Amniotic stem cell (primary cell): ENCODE data around the gene ATRIP.

Source experiments
- DNase-seq: peaks from one replicate; lab custom pipeline; 2025; lab: John Stamatoyannopoulos, UW

The ATRIP gene

DNA sequence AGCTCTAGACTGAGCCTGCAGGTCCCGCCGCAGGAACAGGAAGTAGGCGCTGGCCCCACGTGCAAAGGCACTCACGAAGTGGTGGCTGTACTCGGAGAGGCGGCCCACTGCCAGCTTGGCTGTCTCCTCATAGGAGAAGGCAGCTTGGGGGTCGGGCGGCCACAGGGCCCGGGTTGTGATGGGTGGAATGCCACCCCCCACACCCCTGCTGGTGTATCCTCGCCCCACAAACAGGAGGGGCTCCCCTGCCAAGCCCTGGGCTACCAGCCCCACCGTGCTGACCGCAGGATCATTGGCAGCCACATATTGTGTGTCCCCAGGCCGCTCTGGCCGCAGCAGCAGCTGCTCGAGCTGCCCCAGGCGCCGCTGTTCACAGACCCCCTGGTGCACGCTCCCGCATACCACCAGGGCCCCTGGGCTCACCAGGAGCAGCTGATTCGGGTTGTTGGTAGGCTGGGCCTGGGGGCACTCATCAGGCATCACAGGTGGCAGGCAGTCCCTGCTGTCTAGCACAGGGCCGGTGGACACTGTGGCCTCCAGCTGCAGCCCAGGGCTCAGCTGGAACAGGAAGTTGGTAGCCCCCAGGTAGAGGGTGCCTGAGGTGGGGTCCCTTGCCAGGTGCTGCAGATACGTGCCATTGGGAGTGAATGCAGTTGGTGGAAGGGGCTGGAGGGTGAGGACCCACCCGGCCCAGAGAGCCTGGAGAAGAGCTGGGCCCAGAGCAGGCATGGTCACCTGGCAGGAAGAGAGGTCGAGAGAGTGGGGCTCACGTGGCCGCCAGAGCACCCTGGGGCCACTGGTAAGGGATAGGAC is 22.4 kb upstream of the ATRIP start:
- no peak for DNase-seq

DNA sequence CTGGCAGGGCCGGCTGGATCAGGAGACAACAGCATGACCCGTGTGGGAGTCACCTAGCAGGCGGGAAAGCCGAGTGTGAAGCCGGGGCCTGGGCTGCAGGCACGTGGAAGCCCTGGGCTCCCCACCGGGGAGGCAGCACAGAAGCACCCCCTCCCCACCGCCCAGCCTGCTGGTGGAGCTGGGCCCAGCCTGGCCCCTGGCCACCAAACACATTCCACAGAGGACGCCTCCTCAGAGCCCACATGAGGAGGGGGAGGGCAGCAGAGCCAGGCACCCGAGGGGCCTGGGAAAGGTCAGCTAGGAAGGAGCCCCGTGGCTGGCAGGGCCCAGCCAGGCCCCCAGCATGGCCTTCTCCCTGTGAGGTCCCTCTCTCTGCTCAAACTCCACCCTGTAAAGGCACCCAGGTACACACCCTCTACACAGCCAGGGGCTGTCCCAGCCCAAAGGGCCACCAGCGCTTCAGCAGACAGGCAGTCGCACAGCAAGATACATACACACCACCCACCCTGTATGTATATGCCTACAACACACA is 21.2 kb upstream of the ATRIP start:
- no peak for DNase-seq

DNA sequence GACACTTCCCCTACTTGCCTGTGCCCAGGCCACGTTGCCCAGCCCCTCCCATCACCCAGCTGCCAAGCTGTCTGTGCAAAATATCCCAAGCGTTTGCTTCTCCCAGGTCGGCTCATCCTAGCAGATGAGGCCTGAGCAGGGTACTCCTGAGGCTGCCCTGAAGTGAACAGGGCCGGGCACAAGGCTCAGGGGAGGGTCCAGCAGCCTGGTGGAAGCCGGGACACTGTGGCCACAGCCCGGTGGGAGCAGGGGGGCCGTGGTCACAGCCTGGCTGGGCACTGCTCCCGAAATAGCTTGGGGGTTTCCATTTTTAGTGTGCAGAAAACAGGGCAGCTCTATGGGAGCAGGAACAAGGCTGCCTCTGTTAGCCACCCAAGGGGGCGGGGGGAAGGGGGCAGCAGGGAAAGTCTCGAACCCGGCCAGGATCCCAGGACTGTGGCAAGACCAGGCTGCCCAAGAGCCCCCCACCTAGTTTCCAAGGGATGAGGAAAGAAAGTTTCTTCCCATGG is 20.1 kb upstream of the ATRIP start:
- no peak for DNase-seq

DNA sequence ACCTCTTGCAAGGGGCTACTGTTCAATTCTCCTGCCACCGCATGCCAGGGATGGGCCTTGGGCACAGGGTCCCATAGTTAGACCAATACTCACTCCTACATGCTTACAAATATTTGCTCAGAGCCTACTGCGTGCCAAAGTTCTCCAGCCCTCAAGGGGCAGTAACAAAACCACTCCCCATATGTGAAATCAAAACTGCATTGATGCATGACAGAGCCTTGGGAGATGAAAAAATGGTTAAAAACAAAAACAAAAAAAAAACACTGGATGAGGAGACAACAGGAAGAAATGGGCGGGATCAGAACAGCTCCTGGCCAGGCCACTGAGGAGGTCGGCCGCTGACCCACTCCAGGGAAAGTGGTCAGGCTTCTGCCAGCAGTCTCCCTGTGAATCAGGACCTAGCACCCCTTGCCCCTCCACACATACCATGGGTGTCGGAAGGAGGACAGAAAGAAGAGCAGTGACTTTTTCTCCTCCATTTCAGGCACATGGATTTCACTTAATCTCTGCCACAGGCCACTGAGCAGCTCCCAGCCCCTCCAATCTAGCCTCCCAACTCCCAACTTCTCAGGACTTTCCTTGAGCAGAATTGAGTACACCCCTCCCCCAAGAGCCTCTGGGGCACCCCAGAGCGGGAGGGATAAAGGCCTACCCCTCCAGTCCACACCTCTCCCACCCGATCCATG is 19.4 kb upstream of the ATRIP start:
- no peak for DNase-seq

DNA sequence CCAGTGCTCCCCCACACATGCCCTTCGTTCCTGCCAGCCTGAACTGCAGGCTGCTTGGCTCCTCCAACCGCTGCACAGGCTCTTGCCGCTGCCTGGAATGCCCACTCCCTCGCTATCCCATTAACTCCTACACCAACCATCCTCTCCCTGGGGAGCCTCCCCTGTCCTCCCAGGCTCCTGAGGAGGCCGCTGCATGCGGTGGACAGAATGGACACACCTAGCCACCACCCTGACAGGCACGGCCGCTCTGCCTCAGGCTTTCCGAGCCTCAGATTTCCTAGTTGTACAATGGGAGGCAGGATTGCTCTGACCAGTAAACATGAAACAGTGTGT is 18.9 kb upstream of the ATRIP start:
- DNase-seq, result no peak

DNA sequence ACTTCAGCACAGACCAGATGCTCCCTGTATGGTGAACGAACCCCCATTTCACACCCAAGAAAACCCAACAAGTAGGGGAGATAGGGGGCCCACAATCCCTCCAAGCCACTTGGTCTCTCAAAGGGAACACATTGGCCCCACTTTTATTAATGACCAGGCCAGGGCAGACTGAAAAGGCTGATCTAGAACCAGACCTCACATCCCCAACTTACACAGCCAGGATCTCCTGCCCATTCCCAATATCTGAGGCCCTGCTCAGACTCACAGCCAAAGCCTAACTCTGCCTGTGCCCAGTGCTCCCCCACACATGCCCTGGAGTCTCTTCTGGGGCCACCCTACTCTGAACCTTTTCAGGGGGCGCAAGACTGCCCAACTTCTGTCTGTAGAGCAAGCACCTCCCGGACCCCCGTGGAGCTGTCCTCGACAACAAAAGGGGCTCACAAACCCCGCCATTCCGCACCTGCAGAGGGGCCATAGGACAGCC is 18.4 kb upstream of the ATRIP start:
- no peak for DNase-seq

DNA sequence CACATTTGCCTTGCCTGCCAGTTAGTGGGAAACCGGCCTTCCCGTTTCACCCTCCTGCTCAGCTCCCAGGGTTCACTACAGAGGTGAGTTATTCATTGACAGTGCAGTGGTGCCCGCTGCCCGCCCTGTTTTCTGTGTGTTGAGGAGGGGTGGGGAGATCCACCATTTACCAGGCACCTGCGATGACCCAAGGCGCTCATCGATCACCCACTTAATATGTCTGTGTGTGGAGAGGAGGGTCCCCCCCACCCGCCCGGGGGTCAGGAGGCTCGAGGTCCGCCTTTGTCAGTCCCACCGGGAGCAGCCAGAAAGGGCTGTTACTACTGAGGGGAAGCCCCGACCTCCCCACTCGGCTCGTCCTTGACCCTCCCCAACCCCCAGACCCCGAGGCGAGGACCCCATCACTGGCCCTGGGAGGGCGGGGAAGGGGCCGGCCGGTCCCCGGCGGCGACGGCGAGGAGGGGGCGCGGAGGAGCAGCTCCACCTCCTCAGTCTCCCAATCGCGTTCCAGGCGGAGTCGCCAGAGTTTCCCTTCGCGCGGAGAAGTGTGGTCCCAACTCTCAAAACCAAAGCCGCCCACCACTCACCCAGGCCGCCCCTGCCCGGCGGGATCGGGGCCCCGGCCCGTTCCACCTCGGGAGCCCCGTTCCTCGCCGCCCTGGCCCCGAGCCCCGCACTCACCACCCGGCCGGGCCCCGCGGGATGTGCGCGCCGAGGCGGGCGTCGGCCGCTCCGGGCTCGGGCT is 17.8 kb upstream of the ATRIP start:
- DNase-seq, result no peak

DNA sequence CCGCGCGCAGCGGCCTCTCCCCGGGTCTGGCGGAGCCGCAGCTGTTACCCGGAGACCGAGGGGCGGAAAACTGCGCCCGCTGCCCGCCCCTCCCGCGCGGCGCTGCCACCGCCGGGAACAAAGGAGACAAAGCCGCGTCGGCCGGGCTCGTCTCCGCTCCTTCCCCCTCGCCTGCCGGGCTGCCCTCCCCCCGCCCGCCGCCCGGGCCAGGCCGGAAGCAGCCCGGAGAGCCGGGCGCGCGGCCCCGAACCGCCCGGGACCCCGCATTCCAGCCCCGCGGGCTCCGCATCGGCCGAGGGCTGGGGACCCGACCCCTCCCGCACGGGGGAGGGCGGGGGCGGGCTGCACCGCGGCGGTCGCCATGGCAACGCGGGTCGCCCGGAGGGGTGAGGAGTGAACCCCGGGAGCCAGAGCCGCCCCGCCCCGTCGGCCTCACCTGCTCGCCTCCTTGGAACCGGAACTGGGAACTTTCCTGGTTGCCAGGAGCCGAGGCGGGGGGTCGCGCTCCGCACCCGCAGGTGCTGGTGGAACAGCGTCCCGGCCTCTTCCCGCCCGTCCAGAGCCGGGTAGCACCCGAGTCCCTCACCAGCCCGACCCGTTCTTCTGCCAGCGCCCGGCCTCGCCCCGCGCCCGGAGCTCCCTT is 17.1 kb upstream of the ATRIP start:
- DNase-seq, result no peak

DNA sequence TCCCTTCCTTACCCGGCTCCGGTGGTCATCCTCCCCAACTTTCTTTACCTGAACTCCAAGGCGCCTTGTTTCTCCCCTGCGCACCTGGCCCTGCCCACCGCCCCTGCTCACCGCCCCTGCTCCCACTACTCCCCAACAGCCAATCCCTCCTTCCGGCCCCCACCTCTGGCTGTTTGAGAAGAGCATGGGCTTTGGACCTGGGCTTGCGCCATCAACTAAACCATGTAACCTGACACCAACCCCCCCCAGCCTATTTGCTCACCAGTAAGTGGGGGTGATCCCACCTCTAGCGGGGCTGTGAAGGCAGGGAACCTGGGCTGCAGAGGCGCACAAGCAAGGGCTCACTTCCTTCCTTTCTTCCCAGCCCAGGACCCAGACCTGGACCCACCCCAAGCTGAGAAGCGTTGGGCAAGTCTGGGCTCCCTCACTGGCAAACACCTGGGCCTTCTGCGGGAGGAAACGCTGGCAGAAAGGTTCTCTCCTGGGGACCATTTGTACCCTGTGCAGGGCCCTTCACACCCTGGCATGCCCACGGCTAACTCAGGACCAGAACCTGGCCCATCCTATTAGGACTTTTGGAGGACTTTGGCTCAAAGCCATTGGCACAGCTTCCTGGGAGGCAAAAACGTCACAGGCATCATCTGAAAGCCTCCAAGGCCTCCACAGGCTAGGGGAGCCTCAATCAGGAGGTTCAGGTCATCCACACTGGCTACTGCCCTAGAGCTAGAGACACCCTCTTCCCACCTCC is 16.4 kb upstream of the ATRIP start, which contains the start of gene PLXNB1:
Gene PLXNB1 (minus strand): TSS at position 127 of the 748 bp plus-strand sequence. CDS start 5,475 bp downstream, outside the sequence.
- no peak for DNase-seq

DNA sequence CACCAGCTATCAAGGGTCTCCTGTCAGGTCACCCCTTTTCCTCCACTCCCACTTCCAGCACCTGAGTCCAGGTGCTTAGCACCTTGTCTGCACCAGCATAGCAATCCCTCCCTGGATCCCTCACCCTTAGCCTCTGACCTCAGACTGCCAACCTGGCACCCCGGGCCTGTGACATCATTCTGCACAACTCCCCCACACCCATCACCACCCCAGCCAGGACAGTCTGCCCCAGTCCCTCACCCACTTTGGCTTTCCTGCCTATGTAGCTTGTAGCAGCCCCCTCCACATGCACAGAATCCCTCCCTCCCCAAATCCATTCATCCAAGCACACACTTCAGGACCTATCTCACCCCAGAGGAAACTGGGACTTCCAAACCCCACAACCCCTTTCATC is 15.8 kb upstream of the ATRIP start:
- DNase-seq, result no peak

DNA sequence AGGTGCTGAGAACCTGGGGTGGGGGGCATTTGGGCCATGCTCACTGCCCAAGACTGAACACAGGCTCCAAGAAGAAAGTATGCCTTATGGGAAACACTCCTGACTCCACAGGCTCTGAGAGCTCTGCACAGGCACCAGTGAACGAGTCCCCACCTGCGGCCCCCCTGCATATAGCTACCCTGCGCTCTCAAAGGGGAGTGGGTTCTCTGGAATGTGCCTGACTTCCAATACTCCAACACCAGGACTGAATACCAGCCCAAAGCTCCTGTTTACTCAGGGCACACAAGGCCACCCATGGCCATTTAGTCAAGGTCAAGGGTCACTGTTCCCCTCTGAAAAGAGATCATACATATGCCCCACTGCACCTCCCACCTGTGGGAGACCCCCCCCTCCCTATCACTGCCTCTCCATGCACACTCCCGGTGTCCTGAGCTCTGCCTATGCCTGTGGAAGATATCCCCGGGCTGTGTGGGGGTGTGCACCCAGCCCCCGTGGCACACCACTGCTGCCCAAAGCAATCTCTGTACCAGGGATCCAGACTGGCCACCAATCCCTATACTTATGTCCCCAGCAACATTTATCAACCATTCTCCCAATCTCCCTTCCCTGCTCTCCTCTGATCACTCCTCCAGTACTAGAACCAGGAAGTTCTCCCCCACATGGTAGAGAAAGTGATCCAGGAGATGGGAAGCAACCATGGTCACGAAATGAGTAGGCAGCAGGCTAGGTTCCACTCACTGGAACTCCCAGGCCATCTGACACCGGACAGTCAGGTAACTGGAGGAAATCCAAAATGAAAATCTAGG is 15.1 kb upstream of the ATRIP start:
- no peak for DNase-seq

DNA sequence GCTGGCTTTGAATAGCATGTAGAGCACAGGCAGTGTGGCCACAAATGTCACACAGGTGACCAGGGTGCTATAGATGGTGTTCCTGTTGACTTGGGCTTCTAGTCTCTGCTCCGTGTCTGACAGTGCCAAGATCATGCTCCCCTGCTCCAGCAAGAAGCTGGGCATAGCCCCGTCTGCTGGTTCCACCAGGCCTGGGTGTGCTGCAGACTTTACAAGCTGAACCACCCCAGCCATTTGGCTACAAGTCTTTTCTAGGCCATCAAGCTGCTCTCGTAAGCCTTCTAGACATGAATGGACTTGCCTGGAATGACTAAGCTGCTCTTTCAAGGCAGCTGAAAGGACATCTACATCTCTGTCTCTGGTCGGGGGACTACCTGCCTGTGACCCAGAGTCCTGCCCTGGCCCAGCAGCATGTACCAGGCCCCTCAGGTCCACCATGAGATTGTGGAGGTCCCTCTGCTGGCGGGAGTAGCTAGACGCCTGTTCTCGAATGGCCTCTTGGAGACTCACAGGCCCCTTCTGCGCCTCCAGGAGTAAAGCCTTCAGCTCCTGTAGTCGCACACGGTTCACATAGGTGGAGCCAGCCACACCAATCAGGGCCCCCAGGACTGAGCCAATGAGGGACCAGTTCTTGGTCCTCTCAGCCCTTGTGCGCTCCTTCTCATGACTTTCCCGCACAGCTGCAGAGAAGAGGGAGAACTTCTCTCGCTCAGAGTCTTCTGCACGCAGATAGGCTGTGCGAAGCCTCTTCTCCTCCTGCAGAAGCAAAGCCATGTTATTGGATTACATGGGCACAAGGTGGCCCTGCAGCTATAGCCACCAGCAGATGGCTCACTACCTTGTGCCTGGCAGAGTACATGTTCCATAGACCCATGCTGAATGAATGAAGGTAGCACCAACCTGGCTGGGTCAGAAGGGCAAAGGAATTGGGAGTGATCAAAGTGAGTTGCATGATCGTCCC is 13.8 kb upstream of the ATRIP start:
- DNase-seq, result no peak

DNA sequence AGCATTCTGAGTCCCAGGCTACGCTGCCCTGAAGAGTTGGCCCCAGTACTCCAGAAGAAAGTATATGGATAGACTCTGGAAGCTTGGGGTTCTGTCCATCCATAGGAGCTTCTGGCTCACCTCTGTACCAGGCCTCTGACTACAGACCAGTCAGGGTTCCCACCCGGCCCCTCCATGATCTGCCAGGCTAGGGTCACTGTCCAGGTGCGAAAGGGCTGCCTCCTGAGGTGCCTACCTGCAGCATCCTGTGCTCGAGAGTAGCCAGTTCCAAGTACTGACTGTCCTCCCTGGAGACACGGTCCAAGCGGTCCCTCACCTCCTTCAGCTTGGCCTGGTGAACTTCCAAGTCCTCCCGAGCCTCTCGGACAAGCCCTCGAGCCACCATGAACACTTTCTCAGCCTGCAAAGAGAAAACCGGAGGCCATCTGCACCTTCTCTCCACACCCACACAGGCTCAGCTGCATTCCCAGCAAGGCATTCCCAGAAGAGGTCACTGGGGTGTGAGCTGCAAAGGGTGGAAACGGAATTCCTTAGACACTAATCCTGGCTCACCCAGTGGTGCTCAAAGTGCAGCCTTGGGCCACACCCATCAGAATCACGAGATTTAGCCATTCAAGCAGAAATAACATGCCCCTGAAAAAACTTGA is 12.9 kb upstream of the ATRIP start:
- DNase-seq, result no peak

DNA sequence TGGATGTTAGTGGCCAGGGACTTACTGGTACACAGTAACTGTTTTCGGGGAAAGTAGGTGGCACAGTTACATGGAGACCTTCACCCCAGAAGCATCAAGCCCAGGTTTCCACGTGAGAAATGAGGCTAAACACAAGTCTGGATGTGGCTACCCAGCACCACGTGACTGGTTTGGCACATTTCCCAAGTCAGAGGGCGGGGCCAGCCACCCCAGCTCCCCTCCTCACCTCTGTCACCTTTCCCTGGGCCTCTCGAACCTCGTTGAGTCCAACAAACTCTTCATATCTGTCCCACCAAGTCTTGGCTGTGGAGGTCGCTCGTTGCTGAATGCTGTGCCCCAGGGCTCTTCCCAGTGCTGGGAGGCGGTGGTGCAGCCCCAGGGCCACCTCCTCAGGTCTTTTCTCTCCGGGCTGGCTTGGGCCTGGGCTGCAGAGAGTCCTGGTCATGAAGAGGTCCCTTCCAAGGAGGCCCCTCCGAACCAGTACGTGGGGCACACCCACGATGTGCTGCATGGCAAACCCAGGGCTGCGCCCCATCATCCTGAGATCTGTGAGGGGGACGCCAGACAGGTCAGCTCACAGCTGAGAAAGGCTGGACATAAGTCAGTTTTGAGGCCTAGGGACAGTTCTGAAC is 11.8 kb upstream of the ATRIP start:
- DNase-seq, result no peak

DNA sequence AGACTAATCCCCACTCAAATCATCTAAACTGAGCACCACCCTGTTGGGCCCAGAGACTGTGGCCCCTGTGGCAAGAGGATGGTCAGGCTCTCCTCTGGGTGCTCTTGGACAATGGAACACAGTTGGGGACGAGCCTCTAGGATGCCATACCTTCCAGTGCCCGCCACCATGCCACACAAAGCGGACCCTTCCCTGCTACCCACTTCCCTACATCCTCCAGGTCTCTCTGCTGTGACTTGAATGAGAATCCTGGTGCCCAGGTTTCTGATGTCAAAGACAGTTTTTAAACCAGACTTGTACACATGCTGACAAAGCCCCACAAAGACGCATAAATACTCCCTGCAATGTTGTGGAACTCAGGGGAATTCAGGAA is 11.3 kb upstream of the ATRIP start:
- DNase-seq, result no peak

DNA sequence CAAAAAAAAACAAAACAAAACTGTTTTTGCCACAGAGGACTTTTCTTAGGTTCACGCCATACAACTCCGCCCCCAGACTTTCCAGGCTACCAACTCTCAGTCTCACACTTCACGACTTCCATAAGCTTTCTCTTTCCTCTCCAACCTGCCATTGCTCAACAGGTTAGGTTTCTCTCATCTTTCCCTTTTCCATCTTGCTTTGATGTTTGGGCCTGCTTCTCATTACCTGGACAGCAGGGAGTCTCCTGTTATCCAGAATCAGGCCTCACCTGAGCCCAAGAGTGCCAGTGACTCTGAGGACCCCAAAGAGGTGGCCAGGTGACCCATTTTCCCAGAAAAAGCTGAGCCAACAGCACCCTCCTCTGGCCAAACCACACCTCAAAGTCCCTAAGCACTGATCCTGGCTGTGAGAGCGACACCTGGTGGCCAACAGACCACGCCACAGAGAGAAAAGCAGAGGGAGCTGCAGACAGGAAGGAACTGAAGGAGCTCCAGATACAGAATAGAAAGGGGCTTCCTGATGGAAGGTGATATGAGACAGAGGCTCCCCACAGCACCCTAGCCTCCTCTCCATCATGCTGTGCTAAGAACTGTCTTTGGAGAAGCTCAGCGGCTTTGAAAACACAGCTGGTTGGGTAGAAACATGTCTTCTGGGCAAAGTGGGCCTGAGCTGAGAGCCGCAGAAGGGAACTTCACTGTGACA is 10.6 kb upstream of the ATRIP start:
- DNase-seq, result peak; percentile 46

DNA sequence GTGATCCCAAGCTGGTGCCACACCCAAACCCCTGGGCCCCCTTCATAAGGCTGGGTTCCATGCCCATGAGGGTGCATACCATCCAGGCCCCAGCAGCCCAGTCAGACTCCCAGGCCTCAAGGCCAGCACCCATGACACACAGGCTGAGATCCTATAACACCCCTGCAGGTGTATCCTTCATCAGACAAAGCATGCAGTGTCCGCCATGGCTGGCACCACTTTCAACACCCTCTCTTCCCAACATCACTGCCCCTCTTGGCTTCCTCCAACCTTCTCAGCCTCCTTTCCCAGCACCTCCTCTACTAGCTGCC is 10.1 kb upstream of the ATRIP start:
- no peak for DNase-seq

DNA sequence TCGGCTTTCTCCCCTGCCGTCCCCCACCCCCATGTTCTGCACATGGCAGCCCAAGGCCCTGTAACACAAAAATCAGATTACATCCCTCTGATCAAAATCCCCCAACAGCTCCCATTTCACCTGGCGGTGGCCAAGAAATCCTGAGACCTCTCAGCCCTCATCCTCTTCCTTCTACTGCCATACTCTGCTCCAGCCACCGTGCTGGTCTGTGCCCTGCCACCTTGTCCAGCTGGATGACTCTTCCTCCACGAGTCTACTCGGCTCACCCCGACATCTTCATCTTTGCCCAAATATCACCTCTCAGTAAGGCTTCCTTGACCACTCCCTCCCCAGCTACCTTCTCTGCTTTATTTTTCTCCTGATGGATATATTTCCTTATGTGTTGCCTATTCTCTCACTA is 9.7 kb upstream of the ATRIP start:
- no peak for DNase-seq
